Measurements from ENCODE around the gene LRRC75A. TPM values are rescaled to one million over a fixed set of nuclear protein-coding genes. Genes with fewer than 3 reads are reported as not detected.

Gene LRRC75A
- total and polyA plus RNA-seq, 11 donors, result 0.37 to 2.5 (median 0.85) TPM

GRCh38 chr17:16417896-16418684 is 73.9 kb downstream of the LRRC75A start:
- intact Hi-C loops (cut with DNase I), result loop anchor here in 5 of 10 donors (5.0 to 10.0 kb wide), 2 partner anchors 36 to 53 kb away; partner anchors contain the start of gene UBB (in 2 of the 5)
- no peaks in the 10 kb centered on the region for H3K9me3 ChIP-seq
- peaks cover 0 to 57% (median 25%) of the 10 kb centered on the region in 9 donors for H3K36me3 ChIP-seq
- ATAC-seq (no peak), DNase-seq (no peak)
- no peaks in the 10 kb centered on the region for H3K27me3 ChIP-seq
- TF ChIP-seq CTCF (IDR thresholded peaks at IDR 0.05) (no peak), POLR2A (IDR thresholded peaks at IDR 0.05) (no peak)
- H3K4me1 ChIP-seq, result peaks cover 0 to 49% (median 20%) of the 10 kb centered on the region in 12 donors
- H3K27ac ChIP-seq, result peak overlapping the region in 7 of 12 donors; percentile 6 to 98 (median 40)
- no peak overlapping the region for H3K4me3 ChIP-seq
- 63 to 73% (median 69%) methylated on average over 6 to 7 of the region's 7 CpGs for WGBS, 4 donors

- H3K9me3 ChIP-seq, result no peaks in the 10 kb centered on the region
- peaks cover 0 to 50% (median 18%) of the 10 kb centered on the region in 9 donors for H3K36me3 ChIP-seq
- H3K27ac ChIP-seq, result peak overlapping the region in 7 of 12 donors; percentile 40 to 98 (median 90)
- intact Hi-C loops (cut with DNase I), result loop anchor here in 5 of 10 donors (5.0 to 10.0 kb wide), 2 partner anchors 35 to 53 kb away; partner anchors contain the start of gene UBB (in 2 of the 5)
- 88 to 94% (median 91%) methylated on average over 7 of the region's 7 CpGs for WGBS, 4 donors
- peaks cover 0 to 49% (median 20%) of the 10 kb centered on the region in 12 donors for H3K4me1 ChIP-seq
- TF ChIP-seq POLR2A (IDR thresholded peaks at IDR 0.05), result no peak
- peak overlapping the region in 1 of 12 donors; percentile 78 for H3K4me3 ChIP-seq
- ATAC-seq (no peak), DNase-seq (no peak)
- H3K27me3 ChIP-seq, result no peaks in the 10 kb centered on the region
Measured at GRCh38 chr17:16417399-16417798, 74.6 kb downstream of the LRRC75A start.

DNA sequence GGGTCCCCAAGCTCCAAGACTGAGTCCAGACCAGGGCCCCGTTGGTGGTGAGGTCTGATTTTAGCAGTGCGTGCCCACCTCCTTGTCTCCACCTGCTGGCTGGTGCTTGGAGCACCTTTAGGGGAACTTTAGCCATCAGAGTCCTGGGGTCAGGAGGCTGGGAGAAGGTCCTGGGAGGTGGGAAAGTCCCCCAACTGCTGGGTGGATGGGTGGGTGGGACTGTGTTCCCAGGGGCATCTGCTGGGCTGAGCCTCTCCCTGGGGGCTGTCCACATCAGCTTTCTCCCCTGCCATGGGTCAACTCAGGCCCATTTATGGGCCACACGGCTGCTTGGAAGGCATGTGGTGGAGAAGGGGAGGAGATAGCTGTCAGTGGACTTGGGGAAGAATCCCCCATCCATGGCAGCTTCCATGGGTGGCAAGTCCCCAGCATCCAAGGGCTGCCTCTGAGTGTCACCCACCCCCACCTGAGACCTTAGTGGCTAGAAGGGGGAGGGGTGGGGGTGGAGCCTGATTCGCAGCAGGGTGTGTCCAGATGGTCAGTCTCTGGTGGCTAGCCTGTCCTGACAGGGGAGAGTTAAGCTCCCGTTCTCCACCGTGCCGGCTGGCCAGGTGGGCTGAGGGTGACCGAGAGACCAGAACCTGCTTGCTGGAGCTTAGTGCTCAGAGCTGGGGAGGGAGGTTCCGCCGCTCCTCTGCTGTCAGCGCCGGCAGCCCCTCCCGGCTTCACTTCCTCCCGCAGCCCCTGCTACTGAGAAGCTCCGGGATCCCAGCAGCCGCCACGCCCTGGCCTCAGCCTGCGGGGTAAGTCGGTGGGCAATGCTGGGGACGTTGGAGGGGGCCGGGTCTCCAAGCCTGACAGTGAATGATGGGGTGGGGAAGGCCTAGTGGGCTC is 76.7 kb downstream of the LRRC75A start, which contains the start of gene TRPV2:
Gene TRPV2, plus strand, starts transcription at position 541 of the 894 bp plus-strand sequence. CDS start 2,098 bp downstream, outside the sequence.
- intact Hi-C loops (cut with DNase I), result loop anchor here in 6 of 10 donors (2.0 to 10.0 kb wide), 4 partner anchors 28 to 52 kb away; partner anchors contain the start of gene UBB (in 2 of the 6)
- DNase-seq, result peak; percentile 48 to 82 (median 59)

More for the DNA sequence above, 76.7 kb downstream of the LRRC75A start, which contains the start of gene TRPV2:
- ATAC-seq, result peak; percentile 16 to 77 (median 40)
- Histone ChIP-seq H3K4me1 (peaks cover 0 to 44% (median 20%) of the 10 kb centered on the region in 12 donors), H3K36me3 (peaks cover 0 to 31% (median 10%) of the 10 kb centered on the region in 9 donors), H3K27me3 (no peaks in the 10 kb centered on the region), H3K9me3 (no peaks in the 10 kb centered on the region), H3K27ac (peak within 1 kb of the TSS; percentile 56 to 98 (median 89)), H3K4me3 (peak within 1 kb of the TSS; percentile 37 to 93 (median 68))
- 14 to 36% (median 20%) methylated on average over 10 to 21 of the region's 21 CpGs for WGBS, 4 donors
- TF ChIP-seq POLR2A (IDR thresholded peaks at IDR 0.05) (no peak), CTCF (IDR thresholded peaks at IDR 0.05) (peak in 7 of 12 donors; percentile 11 to 39 (median 32))

All from heart left ventricle (tissue), 16 donors.